ENCODE measurements around the gene XRCC1.
"Not testable (repeated sequence)": the region's sequence is repeated elsewhere in the genome, so short reads cannot be mapped to it uniquely, and the experiment has no call there.

The XRCC1 gene

GRCh38 chr19:43519436-43520088 is 55.8 kb downstream of the XRCC1 start:
- peak; percentile 96 for TF ChIP-seq CTCF (conservative IDR thresholded peaks at IDR 0.05; ENCODE audit: control insufficient read depth, insufficient read depth, low read depth, low read length)
- H3K4me3 ChIP-seq (ENCODE audit: control insufficient read depth, low read depth, low read length), result no peak overlapping the region
- peak; percentile 91 for DNase-seq (ENCODE audit: low read depth)

GRCh38 chr19:43518051-43518450 is 57.3 kb downstream of the XRCC1 start:
- no peak overlapping the region for H3K4me3 ChIP-seq (ENCODE audit: control insufficient read depth, low read depth, low read length)
- TF ChIP-seq CTCF (conservative IDR thresholded peaks at IDR 0.05; ENCODE audit: control insufficient read depth, insufficient read depth, low read depth, low read length), result no peak
- no peak for DNase-seq (ENCODE audit: low read depth)

GRCh38 chr19:43512399-43512798 is 62.9 kb downstream of the XRCC1 start:
- not testable (repeated sequence) for DNase-seq (ENCODE audit: low read depth); H3K4me3 ChIP-seq (ENCODE audit: control insufficient read depth, low read depth, low read length)

- no peak for DNase-seq (ENCODE audit: low read depth)
Measured at GRCh38 chr19:43511324-43511723, 64.0 kb downstream of the XRCC1 start.

GRCh38 chr19:43510713-43511112 is 64.6 kb downstream of the XRCC1 start:
- DNase-seq (ENCODE audit: low read depth), result no peak
- H3K4me3 ChIP-seq (ENCODE audit: control insufficient read depth, low read depth, low read length), result no peak overlapping the region
- no peak for TF ChIP-seq CTCF (conservative IDR thresholded peaks at IDR 0.05; ENCODE audit: control insufficient read depth, insufficient read depth, low read depth, low read length)

More at GRCh38 chr19:43511324-43511723, 64.0 kb downstream of the XRCC1 start:
- TF ChIP-seq CTCF (conservative IDR thresholded peaks at IDR 0.05; ENCODE audit: control insufficient read depth, insufficient read depth, low read depth, low read length), result no peak
- H3K4me3 ChIP-seq (ENCODE audit: control insufficient read depth, low read depth, low read length), result no peak overlapping the region

GRCh38 chr19:43507880-43508279 is 67.4 kb downstream of the XRCC1 start:
- no peak for DNase-seq (ENCODE audit: low read depth)
- no peak overlapping the region for H3K4me3 ChIP-seq (ENCODE audit: control insufficient read depth, low read depth, low read length)
- no peak for TF ChIP-seq CTCF (conservative IDR thresholded peaks at IDR 0.05; ENCODE audit: control insufficient read depth, insufficient read depth, low read depth, low read length)

- no peak overlapping the region for H3K4me3 ChIP-seq (ENCODE audit: control insufficient read depth, low read depth, low read length)
- TF ChIP-seq CTCF (conservative IDR thresholded peaks at IDR 0.05; ENCODE audit: control insufficient read depth, insufficient read depth, low read depth, low read length), result no peak
- DNase-seq (ENCODE audit: low read depth), result no peak
Measured at GRCh38 chr19:43506629-43507028, 68.7 kb downstream of the XRCC1 start.

Data from fibroblast of mammary gland (primary cell).